Erythroblast (primary cell): ENCODE measurements around the gene MICAL2.

Experiments
- DNase-seq, 2 experiments: peaks; one replicate each; lab custom pipeline; 2025; lab: John Stamatoyannopoulos, UW
- GATA1 ChIP-seq: IDR thresholded peaks from 2 replicates; pipeline ENCODE4 v1.6.1; 2011; ENCODE audit warnings: low read depth, mild to moderate bottlenecking, control low read depth, low read length, moderate library complexity
- POLR2A ChIP-seq: IDR thresholded peaks from 2 replicates; pipeline ENCODE4 v1.6.1; 2011; ENCODE audit warnings: mild to moderate bottlenecking, low read length

MICAL2 gene

DNA sequence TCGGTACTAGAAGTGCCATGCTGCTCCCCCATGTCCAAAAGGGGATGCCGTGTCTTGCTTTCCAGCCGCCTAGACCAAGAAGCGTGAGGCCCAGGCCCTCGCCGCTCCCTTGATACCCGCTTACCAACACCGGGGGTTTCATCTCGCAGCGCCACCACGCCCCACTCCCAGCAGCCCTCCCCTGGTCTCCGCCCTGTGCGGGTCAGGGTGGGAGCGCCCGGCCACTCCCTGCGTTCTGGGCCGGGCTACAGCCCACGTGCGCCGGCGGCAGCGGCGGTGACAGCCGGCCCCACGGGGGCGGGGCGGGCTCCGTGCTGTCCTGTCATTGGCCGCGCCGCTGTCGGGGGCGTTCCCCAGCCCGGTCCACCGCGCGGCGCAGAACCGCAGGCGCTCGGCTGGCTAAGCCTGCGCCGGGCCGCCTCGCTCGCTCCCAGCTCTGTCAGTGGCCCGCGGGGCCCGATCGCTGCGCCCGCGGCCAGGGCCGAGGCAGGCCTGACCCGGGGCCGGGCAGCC, at the start of gene MICAL2:
TSS of gene MICAL2 (plus strand) at position 390 of the 513 bp plus-strand sequence. CDS start 51,566 bp downstream, outside the sequence.
- no peak for TF ChIP-seq GATA1
- peak; percentile 80 for TF ChIP-seq POLR2A

GRCh38 chr11:12061851-12062560, 48.4 kb upstream of the MICAL2 start:
- TF ChIP-seq GATA1 (no peak), POLR2A (no peak)
- no peak for DNase-seq

More for the DNA sequence above, at the start of gene MICAL2:
- DNase-seq: peak; percentile 93 to 96

DNA sequence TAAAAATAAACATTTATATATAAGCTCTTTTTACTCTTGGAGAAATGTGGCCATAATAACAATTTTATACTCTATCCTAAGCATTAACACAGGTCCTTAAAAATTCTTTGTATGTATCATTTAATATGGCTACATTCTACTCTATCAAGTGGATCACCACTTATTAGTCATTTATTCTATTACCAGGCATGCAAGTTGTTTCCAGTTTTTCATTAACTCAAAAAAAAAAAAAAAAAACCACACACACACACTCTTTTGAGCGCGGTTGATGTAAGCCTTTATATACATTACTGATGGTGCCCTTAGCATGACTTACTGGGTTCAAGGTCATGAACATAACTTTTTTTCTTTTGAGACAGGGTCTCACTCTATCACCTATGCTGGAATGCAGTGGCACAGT, 47.1 kb upstream of the MICAL2 start:
- no peak for DNase-seq
- TF ChIP-seq GATA1 (no peak), POLR2A (no peak)

DNA sequence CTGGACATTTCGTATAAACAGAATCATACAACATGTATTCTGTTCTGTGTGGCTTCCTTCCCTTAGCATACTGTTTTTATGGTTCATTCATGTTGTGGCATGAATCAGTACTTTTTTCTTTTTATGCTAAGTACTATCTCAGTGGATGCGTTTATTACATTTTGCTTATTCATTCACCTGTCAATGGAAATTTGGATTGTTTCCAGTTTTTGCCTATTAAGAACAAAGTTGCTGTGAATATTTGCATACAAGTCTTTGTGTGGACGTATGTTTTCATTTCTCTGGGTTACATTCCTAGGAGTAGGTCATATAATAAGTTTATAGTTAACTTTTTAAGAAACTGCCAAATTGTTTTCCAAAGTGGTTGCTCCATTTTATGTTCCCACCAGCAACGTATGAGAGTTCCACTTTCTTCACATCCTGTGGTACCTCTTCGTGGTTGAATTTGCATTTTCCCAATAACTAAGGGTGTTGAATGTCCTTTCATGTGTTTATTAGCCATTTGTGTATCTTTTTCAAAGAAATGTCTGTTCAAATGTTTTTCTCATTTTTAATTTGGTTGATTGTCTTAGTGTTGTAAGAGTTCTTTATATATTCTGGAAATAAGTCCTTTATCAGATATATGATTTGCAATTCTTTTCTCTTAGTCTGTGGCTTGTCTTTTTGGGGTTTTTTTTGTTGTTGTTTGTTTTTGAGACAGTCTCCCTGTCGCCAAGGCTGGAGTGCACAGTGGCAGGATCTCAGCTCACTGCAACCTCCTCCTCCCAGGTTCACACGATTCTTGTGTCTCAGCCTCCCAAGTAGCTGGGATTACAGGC, 46.0 kb upstream of the MICAL2 start:
- no peak for DNase-seq
- TF ChIP-seq POLR2A: no peak
- TF ChIP-seq GATA1: no peak

DNA sequence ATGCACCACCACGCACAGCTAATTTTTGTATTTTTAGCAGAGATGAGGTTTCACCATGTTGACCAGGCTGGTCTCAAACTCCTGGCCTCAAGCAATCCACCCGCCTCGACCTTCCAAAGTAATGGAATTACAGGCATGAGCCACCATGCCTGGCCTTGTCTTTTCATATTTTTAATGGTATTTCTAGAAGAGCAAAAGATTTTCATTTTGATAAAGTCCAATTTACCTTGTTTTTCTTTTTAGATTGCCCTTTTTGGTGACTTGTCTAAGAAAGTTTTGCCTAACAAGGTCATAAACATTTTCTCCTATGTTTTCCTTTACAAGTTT, 45.5 kb upstream of the MICAL2 start:
- TF ChIP-seq POLR2A: no peak
- no peak for TF ChIP-seq GATA1
- no peak for DNase-seq

DNA sequence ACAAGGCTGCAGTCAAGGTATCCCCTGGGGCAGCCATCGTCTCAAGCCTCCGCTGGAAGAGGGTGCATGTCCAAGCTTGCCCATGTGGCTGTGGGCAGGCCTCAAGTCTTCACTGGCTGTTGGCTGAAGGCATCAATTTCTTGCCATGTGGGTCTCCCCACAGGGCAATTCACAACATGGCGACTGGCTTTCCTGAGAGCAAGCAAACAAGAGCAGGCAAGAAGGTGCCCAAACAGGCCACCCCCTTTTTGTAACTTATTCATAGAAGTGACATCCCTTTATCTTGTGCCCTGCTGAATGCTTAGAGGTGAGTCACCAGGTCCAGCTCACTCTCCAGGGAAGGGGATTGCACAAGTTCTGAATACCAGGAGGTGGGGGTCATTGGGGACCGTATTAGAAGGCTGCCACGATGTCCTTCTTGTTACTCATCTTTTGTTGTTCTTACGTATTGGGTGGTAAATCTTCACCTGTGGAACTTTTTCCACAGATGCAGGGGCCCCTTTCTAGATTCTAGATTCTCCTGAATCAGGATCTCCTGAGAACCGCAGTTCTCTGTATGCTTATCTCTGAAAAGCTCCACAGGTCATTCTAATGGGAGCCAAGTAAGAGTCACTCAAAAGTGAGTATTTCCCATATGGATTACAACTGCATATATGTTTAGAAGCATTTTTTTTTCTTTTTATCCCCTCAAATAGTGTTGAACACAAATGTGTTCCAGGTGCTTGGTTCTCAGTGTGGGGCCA, 44.2 kb upstream of the MICAL2 start:
- TF ChIP-seq GATA1: no peak
- TF ChIP-seq POLR2A: no peak
- peak in 1 of 2 experiments; percentile 24 for DNase-seq

GRCh38 chr11:12066799-12067508, 43.4 kb upstream of the MICAL2 start:
- TF ChIP-seq POLR2A (no peak), GATA1 (no peak)
- no peak for DNase-seq

- DNase-seq: no peak
Measured at GRCh38 chr11:12067796-12068357, 42.5 kb upstream of the MICAL2 start.

GRCh38 chr11:12069066-12069676, 41.2 kb upstream of the MICAL2 start:
- TF ChIP-seq POLR2A (no peak), GATA1 (no peak)
- DNase-seq: no peak

More at GRCh38 chr11:12067796-12068357, 42.5 kb upstream of the MICAL2 start:
- no peak for TF ChIP-seq GATA1
- TF ChIP-seq POLR2A: no peak

GRCh38 chr11:12070446-12071267, 39.7 kb upstream of the MICAL2 start:
- no peak for DNase-seq
- TF ChIP-seq GATA1 (no peak), POLR2A (no peak)

DNA sequence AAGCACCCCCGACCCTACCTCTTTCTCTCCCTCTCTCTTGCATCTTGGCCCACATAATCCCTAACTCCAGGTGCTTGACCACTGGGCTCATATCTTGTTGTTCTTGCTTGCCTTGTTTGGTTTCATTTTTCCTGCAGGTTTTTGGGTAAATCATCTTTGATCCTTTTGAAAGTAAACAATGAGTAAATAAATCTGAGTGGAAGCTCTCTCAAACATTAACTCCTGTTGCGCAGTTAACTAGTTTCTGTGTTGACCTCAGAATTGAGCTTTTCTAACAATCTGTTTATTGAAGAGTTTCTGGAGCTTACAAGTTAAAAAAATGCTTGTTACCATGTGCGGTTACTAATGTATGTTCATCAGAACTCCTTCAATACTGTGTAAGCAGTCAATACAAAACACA, 38.8 kb upstream of the MICAL2 start:
- DNase-seq: no peak
- no peak for TF ChIP-seq GATA1
- TF ChIP-seq POLR2A: no peak
